T-helper 1 cell treated with Interleukin-12 subunit alpha and Interleukin-12 subunit beta and Interleukin-4 antibody, amounts not matched to agents 30 ng/mL and 1 ng/mL, for 36 hours (primary cell): ENCODE results near the gene LPCAT2. TPM values are rescaled to one million over a fixed set of nuclear protein-coding genes. Genes with fewer than 3 reads are reported as not detected.

Experiments used
- total RNA-seq: library from RNA; stranded (reverse); gene quantifications from 2 replicates; pipeline ENCODE4 v1.2.3, GENCODE V29; 2022

The LPCAT2 gene
- total RNA-seq, 1 donor from 2014 or later: 2.7 TPM

Other genes starting within 250 kb of the LPCAT2 start
- gene IRX6, start 184.9 kb upstream of the LPCAT2 start, total RNA-seq: not detected in 2 replicates
- gene MMP2, start 29.9 kb upstream of the LPCAT2 start, total RNA-seq: 0.24 and 0.32 TPM in 2 replicates
- 0.20 TPM in 1 of 2 replicates, not detected in the other for gene CAPNS2, start 57.6 kb downstream of the LPCAT2 start, total RNA-seq
- gene SLC6A2, start 146.9 kb downstream of the LPCAT2 start, total RNA-seq: not detected in 2 replicates